ENCODE results near the gene SBF2.
"Not testable (repeated sequence)": the region's sequence is repeated elsewhere in the genome, so short reads cannot be mapped to it uniquely, and the experiment has no call there.

SBF2 gene

DNA sequence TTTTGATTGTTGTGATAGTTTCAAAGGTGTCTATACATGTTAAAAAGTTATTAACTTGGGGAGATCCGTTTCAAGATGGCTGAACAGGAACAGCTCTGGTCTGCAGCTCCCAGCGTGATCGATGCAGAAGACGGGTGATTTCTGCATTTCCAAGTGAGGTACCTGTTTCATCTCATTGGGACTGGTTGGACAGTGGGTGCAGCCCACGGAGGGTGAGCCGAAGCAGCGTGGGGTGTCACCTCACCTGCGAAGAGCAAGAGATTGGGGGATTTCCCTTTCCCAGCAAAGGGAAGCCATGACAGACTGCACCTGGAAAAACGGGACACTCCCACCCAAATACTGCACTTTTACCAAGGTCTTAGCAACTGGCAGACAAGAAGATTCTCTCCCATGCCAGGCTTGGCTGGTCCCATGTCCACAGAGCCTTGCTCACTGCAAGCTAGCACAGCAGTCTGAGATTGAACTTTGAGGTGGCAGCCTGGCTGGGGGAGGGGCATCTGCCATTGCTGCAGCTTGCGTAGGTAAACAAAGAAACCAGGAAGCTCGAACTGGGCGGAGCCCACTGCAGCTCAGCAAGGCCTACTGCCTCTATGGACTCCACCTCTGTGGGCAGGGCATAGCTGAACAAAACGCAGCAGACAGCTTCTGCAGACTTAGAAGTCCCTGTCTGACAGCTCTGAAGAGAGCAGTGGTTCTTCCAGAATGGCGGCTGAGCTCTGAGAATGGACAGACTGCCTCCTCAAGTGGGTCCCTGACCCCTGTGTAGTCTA is 363.3 kb downstream of the SBF2 start:
- not testable (repeated sequence) for H3K4me1 ChIP-seq (ENCODE audit: control insufficient read depth, insufficient read depth, low read length); H3K27me3 ChIP-seq (ENCODE audit: control insufficient read depth, insufficient read depth, low read length); H3K9me3 ChIP-seq (ENCODE audit: control insufficient read depth, low read length); H3K36me3 ChIP-seq (ENCODE audit: control insufficient read depth, insufficient read depth, low read length); H3K4me3 ChIP-seq (ENCODE audit: low read length); H3K9ac ChIP-seq (ENCODE audit: low read length)

DNA sequence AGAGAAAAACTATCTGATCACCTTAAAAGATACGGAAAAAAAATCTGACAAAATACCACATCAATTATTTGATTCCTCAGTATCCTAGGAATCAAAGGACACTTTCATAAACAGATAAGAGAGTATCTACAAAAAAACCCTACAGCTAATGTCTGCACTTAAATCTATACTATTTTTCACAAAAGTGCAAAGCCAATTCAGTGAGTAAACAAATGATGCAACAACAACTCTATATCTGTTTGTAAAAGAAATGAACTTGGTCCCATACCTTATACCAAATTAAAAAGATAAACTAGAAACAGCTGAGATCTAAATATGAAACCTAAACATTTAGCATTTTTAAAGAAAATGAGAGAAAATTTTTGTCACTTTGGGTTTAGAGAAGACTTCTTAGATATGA is 366.3 kb downstream of the SBF2 start:
- H3K4me3 ChIP-seq (ENCODE audit: low read length) = no peak overlapping the region
- no peaks in the 10 kb centered on the region for H3K27me3 ChIP-seq (ENCODE audit: control insufficient read depth, insufficient read depth, low read length)
- H3K9me3 ChIP-seq (ENCODE audit: control insufficient read depth, low read length) = no peaks in the 10 kb centered on the region
- no peaks in the 10 kb centered on the region for H3K36me3 ChIP-seq (ENCODE audit: control insufficient read depth, insufficient read depth, low read length)
- H3K4me1 ChIP-seq (ENCODE audit: control insufficient read depth, insufficient read depth, low read length) = no peaks in the 10 kb centered on the region
- H3K9ac ChIP-seq (ENCODE audit: low read length) = no peak overlapping the region

- H3K4me1 ChIP-seq (ENCODE audit: control insufficient read depth, insufficient read depth, low read length) = no peaks in the 10 kb centered on the region
- H3K9ac ChIP-seq (ENCODE audit: low read length) = no peak overlapping the region
- H3K9me3 ChIP-seq (ENCODE audit: control insufficient read depth, low read length) = no peaks in the 10 kb centered on the region
- H3K4me3 ChIP-seq (ENCODE audit: low read length) = no peak overlapping the region
- no peaks in the 10 kb centered on the region for H3K27me3 ChIP-seq (ENCODE audit: control insufficient read depth, insufficient read depth, low read length)
- H3K36me3 ChIP-seq (ENCODE audit: control insufficient read depth, insufficient read depth, low read length) = no peaks in the 10 kb centered on the region
These were observed 370.7 kb downstream of the SBF2 start for GRCh38 chr11:9923280-9923679.

DNA sequence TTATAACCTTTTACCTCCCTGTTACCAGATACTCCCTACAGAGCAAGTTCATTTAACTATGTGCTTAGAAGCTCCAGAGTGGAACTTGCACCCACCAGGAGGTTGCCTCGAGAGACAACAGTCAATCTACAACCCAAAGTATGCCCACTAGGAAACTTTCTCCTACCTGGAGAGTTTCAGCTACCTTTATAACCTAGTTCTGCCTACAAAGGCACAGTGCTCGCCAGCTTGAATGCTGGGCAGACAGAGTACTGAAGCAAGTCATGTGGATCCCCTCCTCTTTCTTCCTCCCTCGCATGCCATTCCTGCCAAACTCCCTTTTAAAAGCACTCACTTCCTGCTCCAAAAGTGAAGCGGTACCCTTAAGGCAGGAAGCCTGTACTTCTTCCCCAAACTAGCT is 371.2 kb downstream of the SBF2 start:
- H3K4me1 ChIP-seq (ENCODE audit: control insufficient read depth, insufficient read depth, low read length) = no peaks in the 10 kb centered on the region
- H3K4me3 ChIP-seq (ENCODE audit: low read length) = no peak overlapping the region
- no peaks in the 10 kb centered on the region for H3K27me3 ChIP-seq (ENCODE audit: control insufficient read depth, insufficient read depth, low read length)

DNA sequence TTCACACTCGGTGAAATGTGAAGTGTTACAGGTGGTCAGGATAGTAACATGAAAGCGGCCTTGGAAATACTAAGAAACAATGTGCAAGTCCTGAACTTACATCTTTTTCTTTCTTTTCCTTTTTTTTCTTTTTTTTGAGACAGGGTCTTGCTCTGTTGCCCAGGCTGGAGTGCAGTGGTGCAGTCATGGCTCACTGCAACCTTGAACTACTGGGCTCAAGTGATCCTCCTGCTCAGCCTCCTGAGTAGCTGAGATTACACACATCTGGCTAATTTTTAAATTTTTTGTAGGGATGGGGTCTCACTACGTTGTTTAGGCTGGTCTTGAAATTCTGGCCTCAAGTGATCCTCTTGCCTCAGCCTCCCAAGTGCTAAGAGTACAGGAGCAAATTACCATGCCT is 377.5 kb downstream of the SBF2 start:
- Histone ChIP-seq H3K36me3 (ENCODE audit: control insufficient read depth, insufficient read depth, low read length) (no peaks in the 10 kb centered on the region), H3K4me1 (ENCODE audit: control insufficient read depth, insufficient read depth, low read length) (no peaks in the 10 kb centered on the region), H3K27me3 (ENCODE audit: control insufficient read depth, insufficient read depth, low read length) (no peaks in the 10 kb centered on the region), H3K4me3 (ENCODE audit: low read length) (no peak overlapping the region), H3K9me3 (ENCODE audit: control insufficient read depth, low read length) (no peaks in the 10 kb centered on the region), H3K9ac (ENCODE audit: low read length) (no peak overlapping the region)

More for the DNA sequence above, 371.2 kb downstream of the SBF2 start:
- no peaks in the 10 kb centered on the region for H3K36me3 ChIP-seq (ENCODE audit: control insufficient read depth, insufficient read depth, low read length)
- no peaks in the 10 kb centered on the region for H3K9me3 ChIP-seq (ENCODE audit: control insufficient read depth, low read length)
- H3K9ac ChIP-seq (ENCODE audit: low read length) = no peak overlapping the region

- Histone ChIP-seq H3K9ac (ENCODE audit: low read length) (no peak overlapping the region), H3K9me3 (ENCODE audit: control insufficient read depth, low read length) (no peaks in the 10 kb centered on the region), H3K4me3 (ENCODE audit: low read length) (no peak overlapping the region), H3K27me3 (ENCODE audit: control insufficient read depth, insufficient read depth, low read length) (no peaks in the 10 kb centered on the region), H3K36me3 (ENCODE audit: control insufficient read depth, insufficient read depth, low read length) (no peaks in the 10 kb centered on the region), H3K4me1 (ENCODE audit: control insufficient read depth, insufficient read depth, low read length) (no peaks in the 10 kb centered on the region)
These were observed 380.0 kb downstream of the SBF2 start for GRCh38 chr11:9914064-9914463.

- Histone ChIP-seq H3K4me1 (ENCODE audit: control insufficient read depth, insufficient read depth, low read length) (no peaks in the 10 kb centered on the region), H3K36me3 (ENCODE audit: control insufficient read depth, insufficient read depth, low read length) (no peaks in the 10 kb centered on the region), H3K27me3 (ENCODE audit: control insufficient read depth, insufficient read depth, low read length) (no peaks in the 10 kb centered on the region), H3K9ac (ENCODE audit: low read length) (no peak overlapping the region), H3K9me3 (ENCODE audit: control insufficient read depth, low read length) (no peaks in the 10 kb centered on the region), H3K4me3 (ENCODE audit: low read length) (no peak overlapping the region)
These were observed 387.8 kb downstream of the SBF2 start for GRCh38 chr11:9905960-9906791.

GRCh38 chr11:9905501-9905951 is 388.5 kb downstream of the SBF2 start:
- no peaks in the 10 kb centered on the region for H3K27me3 ChIP-seq (ENCODE audit: control insufficient read depth, insufficient read depth, low read length)
- no peak overlapping the region for H3K4me3 ChIP-seq (ENCODE audit: low read length)
- H3K9ac ChIP-seq (ENCODE audit: low read length) = no peak overlapping the region
- H3K36me3 ChIP-seq (ENCODE audit: control insufficient read depth, insufficient read depth, low read length) = no peaks in the 10 kb centered on the region
- no peaks in the 10 kb centered on the region for H3K4me1 ChIP-seq (ENCODE audit: control insufficient read depth, insufficient read depth, low read length)
- no peaks in the 10 kb centered on the region for H3K9me3 ChIP-seq (ENCODE audit: control insufficient read depth, low read length)

DNA sequence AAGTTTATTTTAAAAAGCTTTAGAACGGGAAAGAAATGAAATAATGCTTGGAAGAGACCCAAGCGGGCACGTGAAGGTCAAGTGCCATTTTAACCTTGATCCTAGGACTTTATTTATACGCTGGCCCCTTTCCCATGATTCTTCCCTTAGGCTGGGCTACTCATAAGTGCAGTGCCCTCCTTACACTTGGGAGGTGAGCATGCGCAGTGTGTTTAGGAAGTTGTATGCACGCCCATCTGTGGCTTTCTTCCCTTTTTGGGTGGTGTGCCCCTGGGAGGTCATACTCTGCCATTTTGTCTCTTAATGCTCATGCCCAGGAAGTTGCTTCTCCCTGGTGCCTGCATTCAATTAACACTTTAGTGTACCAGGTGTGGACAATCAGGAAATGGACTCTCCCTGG is 390.4 kb downstream of the SBF2 start:
- H3K36me3 ChIP-seq (ENCODE audit: control insufficient read depth, insufficient read depth, low read length) = no peaks in the 10 kb centered on the region
- no peak overlapping the region for H3K4me3 ChIP-seq (ENCODE audit: low read length)
- no peaks in the 10 kb centered on the region for H3K9me3 ChIP-seq (ENCODE audit: control insufficient read depth, low read length)
- no peaks in the 10 kb centered on the region for H3K27me3 ChIP-seq (ENCODE audit: control insufficient read depth, insufficient read depth, low read length)
- no peaks in the 10 kb centered on the region for H3K4me1 ChIP-seq (ENCODE audit: control insufficient read depth, insufficient read depth, low read length)
- H3K9ac ChIP-seq (ENCODE audit: low read length) = no peak overlapping the region

GRCh38 chr11:9901943-9902342 is 392.1 kb downstream of the SBF2 start:
- H3K36me3 ChIP-seq (ENCODE audit: control insufficient read depth, insufficient read depth, low read length) = no peaks in the 10 kb centered on the region
- no peaks in the 10 kb centered on the region for H3K9me3 ChIP-seq (ENCODE audit: control insufficient read depth, low read length)
- H3K27me3 ChIP-seq (ENCODE audit: control insufficient read depth, insufficient read depth, low read length) = no peaks in the 10 kb centered on the region
- H3K4me3 ChIP-seq (ENCODE audit: low read length) = no peak overlapping the region
- no peaks in the 10 kb centered on the region for H3K4me1 ChIP-seq (ENCODE audit: control insufficient read depth, insufficient read depth, low read length)
- no peak overlapping the region for H3K9ac ChIP-seq (ENCODE audit: low read length)

DNA sequence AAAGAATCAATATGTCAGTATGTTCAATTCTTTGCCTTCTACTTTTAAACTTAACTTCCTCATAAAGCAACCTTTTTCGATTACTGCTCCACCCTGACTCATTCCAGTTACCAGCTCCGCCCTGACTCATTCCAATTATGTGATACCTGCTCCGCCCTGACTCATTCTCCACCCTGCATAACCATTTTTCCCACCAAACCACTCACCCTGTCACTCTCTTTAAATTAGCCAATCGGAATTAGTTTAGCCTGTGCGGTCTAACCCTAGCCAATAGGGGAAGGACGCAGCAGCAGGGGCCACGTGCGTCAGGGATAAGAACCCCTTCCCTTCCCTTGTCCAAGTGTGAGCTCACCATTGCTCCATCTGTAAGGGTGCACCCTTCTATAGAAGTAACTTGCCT is 393.8 kb downstream of the SBF2 start:
- H3K4me3 ChIP-seq (ENCODE audit: low read length); H3K27me3 ChIP-seq (ENCODE audit: control insufficient read depth, insufficient read depth, low read length); H3K36me3 ChIP-seq (ENCODE audit: control insufficient read depth, insufficient read depth, low read length); H3K9me3 ChIP-seq (ENCODE audit: control insufficient read depth, low read length); H3K9ac ChIP-seq (ENCODE audit: low read length); H3K4me1 ChIP-seq (ENCODE audit: control insufficient read depth, insufficient read depth, low read length): not testable (repeated sequence)

- no peaks in the 10 kb centered on the region for H3K4me1 ChIP-seq (ENCODE audit: control insufficient read depth, insufficient read depth, low read length)
These were observed 394.3 kb downstream of the SBF2 start for GRCh38 chr11:9899676-9900075.

More at GRCh38 chr11:9899676-9900075, 394.3 kb downstream of the SBF2 start:
- no peaks in the 10 kb centered on the region for H3K36me3 ChIP-seq (ENCODE audit: control insufficient read depth, insufficient read depth, low read length)
- H3K9me3 ChIP-seq (ENCODE audit: control insufficient read depth, low read length) = no peaks in the 10 kb centered on the region
- no peak overlapping the region for H3K4me3 ChIP-seq (ENCODE audit: low read length)
- H3K9ac ChIP-seq (ENCODE audit: low read length) = no peak overlapping the region
- H3K27me3 ChIP-seq (ENCODE audit: control insufficient read depth, insufficient read depth, low read length) = no peaks in the 10 kb centered on the region
